HG03469 (cell line): ENCODE data around the gene BAIAP3.

Experiments used
- ATAC-seq: cut with Tn5 transposase; IDR thresholded peaks from one replicate; pipeline ENCODE4 v1.9.1; 2021; ENCODE audit warnings: mild to moderate bottlenecking, moderate library complexity, moderate number of reproducible peaks; ENCODE audit not compliant: unreplicated experiment

BAIAP3 gene

DNA sequence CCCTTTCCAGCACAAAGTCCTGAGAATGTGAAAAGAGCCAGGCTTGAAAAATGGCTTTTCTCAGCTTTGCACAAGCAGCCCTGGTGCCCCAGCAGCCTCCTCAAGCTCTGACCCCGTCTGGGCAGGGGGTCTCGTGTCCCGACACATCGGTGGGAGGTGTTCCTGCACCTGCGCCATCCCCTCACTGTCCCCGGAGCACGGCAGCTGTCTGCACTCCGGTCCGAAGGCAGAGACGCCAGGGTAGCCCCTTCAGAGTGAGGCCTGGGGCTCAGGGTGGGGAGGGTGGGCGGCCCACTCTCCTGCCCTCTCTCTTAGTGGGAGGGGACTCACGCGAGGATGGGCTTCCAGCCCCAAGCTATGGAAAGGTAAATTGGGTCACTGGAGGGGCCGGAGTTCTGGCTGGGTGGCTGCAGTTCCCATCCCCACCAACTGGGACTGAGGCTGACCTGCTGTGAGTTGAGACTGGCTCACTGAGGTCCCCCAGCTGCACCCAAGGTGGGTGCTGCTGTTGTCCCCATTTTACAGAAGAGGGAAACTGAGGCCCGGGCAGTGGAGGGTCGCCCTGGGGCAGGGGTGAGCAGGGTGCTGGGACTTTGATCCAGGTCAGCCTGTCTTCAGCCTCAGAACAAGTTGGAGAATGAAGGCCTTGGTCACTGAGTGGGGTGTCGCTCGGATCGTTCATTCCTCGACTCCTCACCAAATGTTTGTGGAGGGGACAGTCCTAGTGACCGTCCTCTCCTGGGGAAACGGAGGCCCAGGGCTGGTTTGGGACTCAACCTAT lies 2.3 kb upstream of the BAIAP3 start:
- ATAC-seq = no peak

DNA sequence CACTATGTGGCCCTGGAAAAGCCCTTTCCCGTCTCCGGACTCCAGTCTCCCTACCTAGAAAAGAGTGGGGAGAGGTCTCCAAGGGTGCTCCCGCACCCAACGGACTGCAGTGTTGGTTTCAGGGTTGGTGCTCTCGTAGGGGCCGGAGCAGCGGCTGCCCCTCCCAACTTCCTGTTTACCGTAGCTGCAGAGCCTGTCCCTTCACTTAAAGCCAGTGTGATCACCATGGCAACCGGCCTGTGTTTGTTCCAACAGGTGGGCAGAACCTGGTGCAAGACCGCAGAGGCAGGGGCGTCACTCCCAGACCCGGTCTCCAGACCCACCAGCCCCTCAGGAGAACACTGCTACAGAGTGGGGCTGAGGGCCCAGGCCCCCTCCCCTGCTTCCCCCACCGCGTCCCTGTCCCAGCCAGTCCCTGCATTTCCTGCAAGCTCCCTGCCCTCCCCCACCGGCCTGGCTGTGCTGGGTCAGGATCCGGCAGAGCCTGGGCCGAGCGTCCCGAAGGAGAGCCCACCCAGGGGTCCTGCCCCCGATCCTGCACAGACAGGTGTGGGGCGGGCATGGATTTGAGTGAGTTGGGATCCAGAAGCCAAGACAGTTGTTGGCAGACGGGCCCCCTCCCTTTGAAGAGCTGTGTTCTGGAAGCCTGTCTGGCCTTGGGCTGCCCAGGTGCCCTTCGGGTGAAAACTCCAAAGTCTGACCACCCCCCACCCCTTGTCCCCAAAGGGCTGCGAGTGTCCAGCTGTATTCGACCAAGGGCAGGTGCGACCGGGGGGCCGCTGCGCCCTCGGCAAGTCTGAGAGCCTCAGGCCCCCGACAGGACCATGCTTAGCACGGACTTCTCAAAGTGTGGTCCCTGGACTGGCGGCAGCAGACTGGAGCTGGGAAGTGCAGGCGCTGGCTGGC lies 1.5 kb upstream of the BAIAP3 start:
- no peak for ATAC-seq

DNA sequence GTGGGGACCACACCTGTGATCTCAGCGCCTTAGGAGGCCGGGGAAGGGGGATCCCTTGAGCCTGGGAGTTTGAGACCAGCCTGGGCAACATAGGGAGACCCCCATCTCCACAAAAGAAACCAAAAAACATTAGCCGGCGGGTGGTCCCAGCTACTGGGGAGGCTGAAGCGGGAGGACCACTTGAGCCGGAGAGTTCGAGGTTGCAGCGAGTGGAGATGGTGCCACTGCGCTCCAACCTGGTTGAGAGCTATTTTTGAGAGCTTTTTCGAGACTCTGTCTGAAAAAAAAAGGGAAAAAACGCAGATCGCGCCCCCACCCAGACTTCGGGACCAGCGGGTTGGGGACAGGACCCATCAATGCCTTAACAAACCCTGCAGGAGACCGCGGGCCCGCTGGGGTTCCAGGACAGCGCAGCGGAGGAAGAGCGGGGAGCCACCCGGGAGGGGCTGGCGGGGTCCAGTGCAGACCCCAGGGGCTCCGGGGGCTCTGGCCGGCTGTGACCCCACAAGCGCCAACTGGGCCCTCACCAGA lies 762 bp upstream of the BAIAP3 start:
- ATAC-seq = no peak

DNA sequence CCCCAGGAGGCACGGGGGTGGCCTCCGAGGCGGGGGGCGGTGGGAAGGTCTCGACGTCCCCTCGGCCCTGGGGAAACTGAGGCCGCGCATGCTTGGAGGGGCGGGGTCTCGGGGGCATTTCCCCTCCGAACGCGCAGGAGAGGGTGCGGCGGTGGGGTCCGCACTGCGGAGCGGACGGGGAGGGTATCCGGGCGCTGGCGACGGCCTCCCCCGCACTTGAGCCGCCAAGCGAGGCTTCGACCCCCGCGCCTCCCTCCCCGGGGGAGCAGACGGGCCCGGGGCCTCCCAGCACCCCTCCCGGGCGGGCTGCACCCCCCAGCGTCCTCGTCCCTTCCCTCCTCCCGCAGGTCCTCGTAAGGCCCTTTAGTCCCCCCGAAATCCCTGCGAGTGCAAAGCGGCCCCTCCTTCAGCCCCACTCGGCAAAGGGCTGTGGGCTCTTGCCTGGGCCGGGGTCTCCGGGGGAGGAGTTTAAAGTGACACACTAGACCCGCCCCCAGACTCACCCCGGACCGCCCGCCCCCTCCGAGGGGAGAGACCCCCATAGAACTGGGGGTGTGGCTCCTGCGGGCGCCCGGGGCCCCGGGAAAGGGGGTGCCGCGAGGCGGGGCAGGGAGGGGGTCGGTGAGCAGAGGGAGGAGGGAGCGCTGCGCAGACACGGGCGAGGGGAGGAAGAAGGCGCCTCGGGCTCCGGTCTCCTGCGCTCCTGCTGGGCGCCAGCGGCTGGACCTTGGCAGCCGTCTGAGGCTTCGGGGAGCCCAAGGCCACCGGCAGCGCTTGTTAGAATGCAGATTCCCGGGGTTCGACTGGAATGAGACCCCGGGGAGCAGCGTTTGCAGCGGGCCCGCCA lies 632 bp downstream of the BAIAP3 start:
- ATAC-seq = no peak

DNA sequence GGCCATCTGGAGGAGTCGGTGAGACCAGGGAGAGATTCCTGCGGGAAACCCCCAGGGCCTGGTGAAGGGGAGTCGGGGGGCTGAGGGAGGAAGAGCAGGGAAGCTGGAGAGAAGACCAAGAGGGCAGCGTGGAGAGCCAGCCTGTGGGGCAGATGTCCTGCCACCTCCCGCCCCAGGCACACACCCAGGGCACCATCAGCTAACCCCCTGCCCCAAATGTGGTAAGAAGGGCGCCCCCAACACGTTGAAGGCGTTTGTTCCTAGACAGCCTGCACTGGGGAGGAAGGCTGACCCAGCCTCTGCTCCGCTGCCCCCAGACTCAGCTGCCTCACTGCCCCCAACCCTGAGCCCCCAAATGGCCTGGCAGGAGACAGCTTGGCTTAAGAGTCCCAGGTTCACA lies 1.3 kb downstream of the BAIAP3 start:
- no peak for ATAC-seq

DNA sequence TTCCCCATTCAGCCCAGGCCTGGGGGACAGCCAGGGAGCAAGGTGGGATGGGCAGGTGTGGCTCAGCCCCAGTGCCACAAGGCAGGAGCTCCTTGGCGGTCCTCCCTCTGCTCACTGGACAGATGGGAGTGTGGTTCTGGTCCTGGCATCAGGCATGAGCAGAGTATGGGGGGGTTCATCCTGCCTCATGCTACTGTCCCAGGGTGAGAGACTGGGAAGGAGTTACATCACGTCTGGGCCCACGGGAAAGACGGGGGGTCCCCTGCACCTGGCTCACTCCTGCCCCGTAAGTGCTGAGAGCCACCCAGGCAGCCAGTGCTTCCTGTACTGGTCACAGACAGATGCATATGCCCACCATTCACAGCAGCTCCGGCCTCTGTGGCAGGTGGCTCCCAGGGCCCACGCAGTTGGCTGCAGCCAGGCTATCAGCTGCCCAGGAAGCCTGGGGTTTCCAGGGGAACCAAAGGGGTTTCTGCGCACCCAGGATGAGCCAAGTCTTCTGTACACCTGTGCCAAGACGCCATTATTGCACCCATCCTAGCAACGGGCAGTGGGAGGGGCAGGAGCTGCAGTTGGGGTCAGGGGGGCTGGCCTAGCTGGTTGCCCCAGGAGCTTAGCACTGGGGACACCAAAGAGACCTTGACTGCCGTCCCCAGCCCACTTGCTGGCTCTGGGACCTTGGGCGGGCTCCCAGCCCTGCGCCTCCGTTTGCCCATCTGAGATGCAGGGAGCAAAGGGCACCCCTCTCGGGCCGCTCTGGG lies 1.9 kb downstream of the BAIAP3 start:
- ATAC-seq = no peak

DNA sequence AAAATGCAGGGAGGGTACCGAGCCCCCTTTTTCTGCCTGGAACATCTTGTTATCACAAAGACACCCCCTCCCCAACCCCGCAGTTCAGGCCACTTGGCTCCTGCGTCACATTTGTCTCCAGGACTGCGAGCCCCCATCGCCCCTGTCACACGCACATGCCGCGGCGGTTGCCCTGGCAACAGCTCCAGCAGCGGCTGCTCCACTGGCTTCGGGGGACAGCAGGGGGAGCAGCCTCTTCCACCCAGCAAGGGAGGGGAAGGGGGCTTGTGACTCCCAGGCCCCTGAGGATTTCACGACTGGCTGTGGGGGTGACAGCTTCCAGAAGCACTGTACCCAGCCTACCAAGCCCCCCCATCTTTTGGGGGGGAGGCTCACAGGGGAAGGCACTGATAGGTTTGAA lies 2.6 kb downstream of the BAIAP3 start:
- ATAC-seq = no peak

DNA sequence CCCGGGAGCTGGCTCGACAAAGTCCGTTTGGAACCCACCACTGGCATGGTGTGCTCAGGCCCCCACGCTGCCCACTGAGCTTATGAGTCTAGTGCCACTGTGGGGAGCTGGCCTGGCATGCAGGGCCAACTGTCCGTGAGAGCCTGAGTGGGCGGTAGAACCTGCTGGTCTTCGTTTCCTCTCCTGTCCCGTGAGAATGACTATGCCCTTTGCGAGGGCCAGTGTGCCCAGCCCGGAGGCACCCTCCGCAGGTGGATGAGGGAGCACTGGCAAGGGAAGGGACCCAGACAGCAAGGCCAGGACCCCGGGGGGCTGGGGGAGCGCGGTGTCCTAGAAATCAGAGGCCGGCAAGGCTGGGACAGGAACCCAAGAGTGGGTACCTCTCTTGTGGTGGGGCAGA lies 3.2 kb downstream of the BAIAP3 start:
- ATAC-seq = no peak

DNA sequence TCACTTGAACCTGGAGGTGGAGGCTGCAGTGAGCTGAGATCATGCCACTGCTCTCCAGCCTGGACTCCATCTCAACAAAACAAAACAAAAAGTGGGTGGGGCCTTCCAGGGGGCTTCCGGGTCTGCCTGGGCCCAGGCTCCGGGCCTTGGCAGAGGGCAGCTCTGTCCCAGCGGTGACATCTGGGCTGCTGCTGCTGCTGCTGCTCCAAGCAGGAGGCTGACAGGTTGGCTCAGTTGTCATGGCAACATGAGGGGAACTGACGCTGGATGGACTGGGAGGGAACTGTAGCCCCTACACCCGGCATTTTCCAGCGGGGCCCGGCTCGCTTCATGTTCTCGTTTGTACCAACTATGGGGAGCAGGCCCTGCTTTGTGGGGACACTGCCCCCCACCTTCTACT lies 4.0 kb downstream of the BAIAP3 start:
- ATAC-seq = no peak

DNA sequence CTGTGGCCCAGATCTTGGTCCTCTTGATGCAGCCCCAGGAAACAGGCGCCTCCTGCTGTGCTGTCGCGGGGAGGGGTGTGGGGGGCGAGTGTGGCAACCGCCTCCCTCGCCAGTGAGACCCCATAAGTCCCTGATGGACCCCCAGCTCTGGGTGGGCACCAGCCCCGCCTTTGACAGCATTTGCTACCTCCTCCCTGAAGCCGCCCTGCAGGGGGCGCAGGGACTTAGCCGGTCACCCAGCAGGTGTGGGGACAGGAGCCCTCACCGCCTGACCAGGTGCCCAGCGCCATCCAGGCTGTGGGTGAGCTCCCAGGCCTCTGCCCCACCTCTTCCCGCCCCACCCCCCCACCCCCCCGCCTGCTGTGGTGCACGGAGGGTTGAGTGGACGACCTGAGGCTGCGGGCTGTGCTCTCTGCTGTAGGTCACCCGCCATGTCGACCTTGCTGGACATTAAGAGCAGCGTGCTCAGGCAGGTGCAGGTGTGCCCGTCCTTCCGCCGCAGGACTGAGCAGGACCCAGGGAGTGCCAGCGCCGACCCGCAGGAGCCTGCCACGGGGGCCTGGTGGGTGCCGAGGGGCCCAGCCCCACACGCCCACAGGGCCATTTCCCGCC lies 4.8 kb downstream of the BAIAP3 start:
- no peak for ATAC-seq

DNA sequence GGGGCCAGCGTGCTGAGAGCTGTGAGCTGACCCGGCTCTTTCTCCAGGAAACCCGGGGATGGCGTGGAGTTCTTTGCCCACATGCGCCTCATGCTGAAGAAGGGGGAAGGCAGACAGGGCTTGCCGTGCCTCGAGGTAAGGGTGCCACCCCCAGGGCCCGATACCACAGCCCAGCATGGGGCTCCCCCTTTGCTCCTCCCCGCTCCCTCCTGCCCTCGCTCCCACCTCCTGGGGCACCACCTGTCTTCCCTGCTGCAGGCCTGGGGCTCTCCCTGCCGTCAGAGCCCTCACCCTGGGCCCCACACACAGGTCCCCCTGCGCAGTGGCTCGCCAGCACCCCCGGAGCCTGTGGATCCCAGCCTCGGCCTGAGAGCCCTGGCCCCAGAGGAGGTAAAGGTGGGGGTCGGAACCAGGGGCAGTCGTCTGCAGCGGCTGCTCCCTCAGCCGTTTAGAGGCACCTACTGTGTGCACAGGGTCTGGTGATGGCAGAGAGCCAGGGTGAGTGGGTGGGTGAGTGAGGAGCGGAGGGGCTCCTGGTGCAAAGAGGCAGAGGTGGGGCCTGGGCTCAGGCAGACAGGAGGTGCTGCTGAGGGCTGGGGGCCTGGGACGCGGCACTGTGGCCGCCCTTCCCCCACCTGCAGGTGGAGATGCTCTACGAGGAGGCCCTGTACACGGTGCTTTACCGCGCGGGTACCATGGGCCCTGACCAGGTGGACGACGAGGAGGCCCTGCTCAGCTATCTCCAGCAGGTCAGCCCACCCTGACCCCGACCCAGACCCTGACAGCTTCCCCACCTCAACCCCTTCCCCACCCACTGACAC lies 5.6 kb downstream of the BAIAP3 start:
- no peak for ATAC-seq

DNA sequence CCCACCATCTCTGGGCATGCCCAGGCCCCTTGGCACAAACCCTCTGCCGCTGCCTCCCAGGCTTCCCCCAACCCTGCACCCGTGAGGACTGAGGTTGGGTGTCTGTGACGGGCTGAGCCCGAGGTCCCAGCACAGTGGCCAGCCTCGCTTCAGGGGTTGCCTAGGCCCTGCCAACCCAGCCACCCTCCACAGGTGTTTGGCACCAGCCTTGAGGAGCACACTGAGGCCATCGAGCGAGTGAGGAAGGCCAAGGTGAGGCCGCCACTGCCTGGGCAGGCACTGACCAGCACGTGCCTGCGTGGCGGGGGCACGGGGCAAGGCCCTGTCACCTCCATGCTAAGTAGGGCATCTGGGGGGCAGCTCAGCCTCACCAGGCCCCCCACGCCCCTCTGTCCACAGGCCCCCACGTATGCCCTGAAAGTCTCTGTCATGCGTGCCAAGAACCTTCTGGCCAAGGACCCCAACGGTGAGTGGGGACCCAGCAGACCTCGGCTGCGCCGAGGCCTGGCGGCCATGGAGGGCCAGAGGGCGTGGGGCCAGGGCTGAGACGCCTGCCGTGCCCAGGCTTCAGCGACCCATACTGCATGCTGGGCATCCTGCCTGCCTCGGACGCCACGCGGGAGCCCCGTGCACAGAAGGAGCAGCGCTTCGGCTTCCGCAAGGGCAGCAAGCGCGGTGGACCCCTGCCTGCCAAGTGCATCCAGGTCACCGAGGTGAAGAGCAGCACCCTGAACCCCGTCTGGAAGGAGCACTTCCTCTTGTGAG lies 7.5 kb downstream of the BAIAP3 start:
- no peak for ATAC-seq

DNA sequence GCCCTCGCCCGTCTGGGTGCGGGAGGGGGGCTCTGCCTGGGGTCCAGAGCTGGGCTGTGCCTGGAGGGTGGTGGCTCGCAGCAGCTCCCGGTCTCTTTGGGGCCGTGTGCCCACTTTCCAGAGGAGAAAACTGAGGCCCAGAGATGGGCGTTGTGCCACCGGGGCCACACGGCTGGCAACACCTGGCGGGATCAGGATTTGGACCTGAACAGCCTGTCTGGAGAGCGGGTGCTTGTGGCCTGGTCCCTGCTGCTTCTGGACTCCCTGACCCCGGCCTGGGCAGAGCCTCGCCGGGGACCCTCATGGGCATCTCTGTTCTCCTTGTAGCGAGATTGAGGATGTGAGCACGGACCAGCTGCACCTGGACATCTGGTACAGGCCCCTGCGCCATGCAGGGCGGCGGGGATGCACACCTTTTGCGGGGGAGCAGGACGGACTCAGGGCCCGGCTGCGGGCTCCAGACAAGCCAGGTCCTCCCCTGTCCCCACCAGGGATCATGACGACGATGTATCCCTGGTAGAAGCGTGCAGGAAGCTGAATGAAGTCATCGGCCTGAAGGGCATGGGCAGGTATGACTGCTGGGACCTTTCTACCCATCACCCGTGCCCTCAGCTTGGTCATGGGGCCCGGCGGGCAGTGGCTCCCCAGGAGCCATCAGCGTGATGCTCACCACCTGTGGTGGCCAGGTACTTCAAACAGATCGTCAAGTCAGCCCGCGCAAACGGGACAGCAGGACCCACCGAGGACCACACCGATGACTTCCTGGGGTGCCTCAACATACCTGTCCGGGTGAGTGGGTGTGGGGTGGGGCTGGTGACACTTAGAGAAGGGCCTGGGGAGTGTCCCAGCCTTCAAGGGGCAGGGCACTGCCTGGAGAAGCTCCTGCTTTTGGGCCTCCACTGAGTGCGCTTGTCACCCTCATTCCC lies 8.3 kb downstream of the BAIAP3 start:
- no peak for ATAC-seq

DNA sequence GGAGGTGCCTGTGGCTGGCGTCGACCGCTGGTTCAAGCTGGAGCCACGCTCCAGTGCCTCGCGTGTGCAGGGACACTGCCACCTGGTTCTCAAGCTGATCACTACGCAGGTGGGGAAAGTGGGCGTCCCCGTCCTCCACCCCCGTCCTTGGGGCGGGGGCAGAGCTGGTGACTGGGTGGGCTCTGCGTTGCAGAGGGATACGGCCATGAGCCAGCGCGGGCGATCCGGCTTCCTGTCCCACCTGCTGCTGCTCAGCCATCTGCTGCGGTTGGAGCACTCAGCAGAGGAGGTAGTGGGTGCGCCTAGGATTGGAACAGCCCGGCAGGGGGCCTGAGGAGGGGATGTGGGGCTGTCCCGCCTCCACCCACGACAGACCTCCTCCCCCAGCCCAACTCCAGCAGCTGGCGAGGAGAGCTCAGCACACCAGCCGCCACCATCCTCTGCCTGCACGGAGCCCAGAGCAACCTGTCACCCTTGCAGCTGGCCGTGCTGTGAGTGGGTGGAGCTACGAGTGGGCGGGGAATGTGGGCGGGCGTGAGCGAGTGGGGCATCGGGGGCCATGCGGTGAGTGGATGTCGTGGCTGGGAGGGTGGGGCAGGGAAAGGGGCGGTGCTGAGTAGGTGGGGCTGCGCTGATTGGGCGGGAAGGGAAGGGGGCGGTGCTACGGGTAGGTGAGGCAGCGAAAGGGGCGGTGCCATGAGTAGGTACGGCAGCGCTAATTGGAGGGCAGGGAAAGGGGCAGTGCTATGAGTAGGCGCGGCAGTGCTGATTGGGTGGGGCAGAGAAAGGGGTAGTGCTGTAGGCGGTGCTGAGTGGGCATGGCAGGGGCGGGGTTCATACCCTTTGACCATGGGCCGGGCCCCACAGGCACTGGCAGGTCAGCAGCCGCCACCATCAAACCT lies 9.3 kb downstream of the BAIAP3 start:
- peak; percentile 66 for ATAC-seq

DNA sequence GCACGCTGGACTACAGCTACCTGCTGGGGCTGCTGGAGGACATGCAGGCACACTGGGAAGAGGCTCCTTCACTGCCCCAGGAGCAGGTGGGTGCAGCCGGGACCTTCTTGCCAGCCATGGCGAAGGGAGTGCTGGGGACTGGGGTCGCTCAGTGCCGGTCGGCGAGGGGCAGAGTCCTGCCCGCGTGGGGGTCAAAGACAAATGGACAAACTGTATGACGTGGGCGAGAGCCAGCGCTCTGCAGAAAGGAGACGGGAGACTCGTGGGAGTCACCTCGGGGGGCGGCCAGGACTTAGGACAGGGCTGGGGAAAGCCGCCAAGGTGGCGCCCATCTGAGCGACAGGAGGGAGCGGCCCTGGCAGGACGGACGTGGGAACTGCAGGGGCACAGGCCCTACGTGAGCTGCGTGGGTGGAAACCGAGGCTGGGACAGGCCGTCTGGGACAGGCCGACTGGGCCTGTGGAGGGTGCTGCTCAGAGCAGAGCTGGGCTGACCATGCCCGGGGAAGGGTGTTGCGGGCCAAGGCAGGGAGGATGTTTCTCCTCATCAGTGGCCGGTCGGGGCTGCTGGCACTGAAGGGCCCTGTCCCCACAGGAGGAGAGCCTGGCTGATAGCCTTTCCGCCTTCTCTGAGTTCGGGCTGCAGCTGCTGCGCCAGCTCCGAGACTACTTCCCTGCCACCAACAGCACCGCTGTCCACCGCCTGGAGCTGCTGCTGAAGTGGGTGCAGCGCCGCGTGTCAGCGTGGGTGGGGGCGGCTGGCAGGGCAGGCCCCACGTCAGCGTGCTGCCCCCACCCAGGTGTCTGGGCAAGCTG lies 10.2 kb downstream of the BAIAP3 start:
- ATAC-seq = no peak
